GM18868 (cell line): ENCODE measurements around the gene SLC4A3.
A peak's percentile ranks its signal among the peaks of the same experiment; 100 is the strongest.
"Not testable (repeated sequence)": the region's sequence is repeated elsewhere in the genome, so short reads cannot be mapped to it uniquely, and the experiment has no call there.

ENCODE experiments used
- ATAC-seq: cut with Tn5 transposase; IDR thresholded peaks from one replicate; pipeline ENCODE4 v1.9.1; 2021; ENCODE audit warnings: mild to moderate bottlenecking, moderate library complexity; ENCODE audit not compliant: unreplicated experiment

The SLC4A3 gene

DNA sequence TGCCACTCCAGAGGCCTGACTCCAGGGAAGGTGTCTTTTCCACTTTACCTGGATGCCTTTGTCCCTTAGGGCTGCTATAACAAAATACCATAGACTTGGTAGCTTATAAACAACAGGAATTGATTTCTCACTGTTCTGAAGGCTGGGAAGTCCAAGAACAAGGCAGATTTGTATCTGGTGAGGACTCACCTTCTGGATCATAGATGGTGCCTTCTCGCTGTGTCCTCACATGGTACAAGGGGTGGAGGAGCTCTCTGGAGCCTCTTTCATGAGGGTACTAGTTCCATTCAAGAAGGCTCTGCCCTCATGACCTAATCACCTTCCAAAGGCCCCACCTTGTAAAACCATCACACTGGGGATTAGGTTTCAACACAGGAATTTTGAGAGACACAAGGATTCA lies 52.1 kb downstream of the SLC4A3 start:
- no peak for ATAC-seq

DNA sequence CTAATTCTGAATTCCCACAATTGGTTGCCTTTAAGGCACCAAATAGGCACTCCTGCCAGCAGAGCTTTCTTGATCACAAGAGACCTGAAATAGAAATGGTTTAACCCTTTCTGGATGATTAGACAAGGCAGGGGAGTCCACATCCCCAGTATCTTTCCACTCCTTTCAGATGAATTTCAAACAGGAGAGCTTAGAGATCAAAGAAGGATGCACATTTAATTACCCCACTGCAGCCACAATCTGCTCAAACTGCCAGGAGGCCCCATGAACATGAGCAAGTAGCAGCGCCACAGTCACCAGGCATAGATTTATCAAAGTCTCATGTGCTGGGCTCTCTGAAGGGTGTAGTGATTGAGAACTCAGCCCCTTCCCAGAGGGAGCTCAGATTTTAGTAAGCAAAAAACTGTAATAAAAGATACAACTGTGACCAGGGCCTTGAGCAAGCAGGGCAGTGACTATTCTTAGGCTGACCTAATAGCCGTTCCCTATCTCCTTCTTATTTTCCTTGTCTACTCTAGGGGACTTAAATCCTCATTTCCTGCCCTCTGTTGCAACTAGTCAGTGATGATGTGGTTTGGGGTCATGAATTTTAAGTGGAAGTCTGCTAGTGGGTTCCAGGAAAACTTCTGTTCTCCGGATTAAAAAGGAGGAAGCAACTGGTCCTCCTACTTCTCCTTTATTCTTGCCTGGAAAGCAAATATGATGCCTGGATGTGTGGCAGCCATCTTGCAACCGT lies 53.7 kb downstream of the SLC4A3 start:
- ATAC-seq, result no peak

DNA sequence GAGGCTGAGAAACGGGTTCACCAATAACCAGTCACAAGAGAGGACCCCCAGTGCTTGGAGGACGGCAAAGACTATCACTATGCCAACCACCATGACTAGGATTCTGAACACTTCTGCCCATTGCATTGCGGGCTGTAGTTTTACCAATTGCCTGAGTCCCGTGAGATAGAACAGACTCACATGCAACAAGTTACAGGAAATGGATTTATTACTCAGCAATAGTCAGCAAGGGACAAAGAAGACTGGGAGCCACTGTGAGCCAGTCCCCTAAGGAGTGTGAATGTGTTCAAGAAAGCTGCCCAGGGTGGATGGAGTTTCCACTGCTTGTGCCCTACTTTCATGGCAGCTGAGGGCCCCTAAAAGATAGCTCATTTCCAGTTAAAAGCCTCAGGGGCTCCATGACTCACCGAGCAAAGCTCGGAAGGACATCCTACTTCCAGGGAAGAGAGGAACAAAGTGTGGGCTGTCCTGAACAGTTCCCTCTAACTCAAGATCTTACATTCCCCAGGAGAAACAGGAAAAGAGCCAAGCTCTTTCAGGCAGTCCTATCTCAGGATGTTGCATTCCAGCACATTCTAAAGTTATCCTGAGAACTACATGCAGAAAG lies 54.4 kb downstream of the SLC4A3 start:
- ATAC-seq, result no peak

GRCh38 chr2:219683474-219683873 lies 56.0 kb downstream of the SLC4A3 start:
- not testable (repeated sequence) for ATAC-seq

- peak; percentile 99 for ATAC-seq
Observed at GRCh38 chr2:219684721-219685689, 57.6 kb downstream of the SLC4A3 start.

DNA sequence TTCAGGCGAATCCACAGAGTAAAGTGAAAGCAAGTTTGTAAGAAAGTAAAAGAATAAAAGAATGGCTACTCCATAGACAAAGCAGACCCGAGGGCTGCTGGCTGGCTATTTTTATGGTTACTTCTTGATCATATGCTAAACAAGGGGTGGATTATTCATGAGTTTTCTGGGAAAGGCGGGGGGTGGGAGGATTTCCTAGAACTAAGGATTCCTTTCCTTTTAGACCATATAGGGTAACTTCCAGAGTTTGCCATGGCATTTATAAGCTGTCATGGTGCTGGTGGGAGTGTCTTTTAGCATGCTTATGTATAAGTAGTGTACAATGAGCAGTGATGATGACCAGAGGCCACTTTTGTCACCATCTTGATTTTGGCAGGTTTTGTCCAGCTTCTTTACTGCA lies 59.8 kb downstream of the SLC4A3 start:
- ATAC-seq, result no peak

GRCh38 chr2:219687882-219688559 lies 60.6 kb downstream of the SLC4A3 start:
- ATAC-seq, result no peak

DNA sequence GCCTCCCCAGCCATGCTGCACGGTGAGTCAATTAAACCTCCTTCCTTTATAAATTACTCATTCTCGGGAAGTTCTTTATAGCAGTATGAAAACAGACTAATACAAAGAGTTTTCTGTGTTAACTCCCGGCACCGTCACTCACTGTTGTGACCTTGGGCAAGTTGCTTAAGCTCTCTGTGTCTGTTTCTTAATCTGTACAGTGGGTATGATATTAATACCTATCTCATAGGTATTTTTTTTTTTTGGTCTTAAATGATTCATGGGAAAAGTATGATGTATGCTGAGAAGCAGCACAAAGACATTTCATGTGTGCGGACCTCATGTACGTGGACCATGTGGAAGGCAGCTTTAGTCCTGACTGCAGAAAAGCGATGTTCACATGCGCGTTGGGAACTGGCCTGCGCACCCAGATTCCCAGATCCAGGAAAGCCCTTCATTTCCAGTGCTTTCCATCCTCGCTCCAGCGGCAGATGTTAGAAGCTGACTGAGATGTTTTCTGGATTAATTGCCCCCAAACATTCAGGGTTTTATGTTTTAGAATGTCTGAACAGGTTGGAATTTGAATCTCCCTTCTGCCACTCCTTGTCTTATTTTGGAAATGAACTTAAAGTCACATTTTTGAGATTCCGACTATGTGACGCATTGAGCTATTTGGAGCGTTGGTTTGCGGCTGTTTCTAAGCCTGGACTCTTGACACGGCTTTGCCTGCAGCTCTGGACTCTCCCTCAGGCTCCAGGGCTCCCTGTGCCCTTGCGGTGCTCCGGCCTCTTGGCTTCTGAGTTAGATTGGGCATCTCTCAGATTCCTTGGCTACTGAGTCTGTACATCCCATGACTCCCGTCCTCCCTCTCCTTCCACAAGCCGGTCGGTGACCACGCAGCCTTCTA lies 61.4 kb downstream of the SLC4A3 start:
- no peak for ATAC-seq

GRCh38 chr2:219689676-219690628 lies 62.5 kb downstream of the SLC4A3 start:
- peak; percentile 36 for ATAC-seq

DNA sequence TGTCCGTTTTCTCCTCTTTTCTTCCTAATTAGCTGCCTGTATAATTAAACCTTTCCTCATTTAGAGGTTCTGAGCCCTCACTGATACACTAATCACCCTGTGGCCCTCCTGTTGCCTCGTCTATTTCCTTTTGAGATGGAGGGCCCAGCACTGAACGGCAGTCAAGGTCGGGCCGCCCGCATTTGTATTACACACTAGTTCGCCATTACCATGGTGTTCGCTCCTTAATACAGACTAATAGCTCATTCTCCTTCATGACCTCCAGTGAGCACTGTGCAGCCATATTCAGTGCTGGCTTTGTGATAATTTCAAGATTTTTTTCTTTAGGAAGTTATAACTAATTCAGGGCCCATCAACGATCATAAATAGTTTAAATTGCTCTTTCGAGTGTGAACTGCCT lies 64.1 kb downstream of the SLC4A3 start:
- no peak for ATAC-seq
